Measurements from ENCODE around the gene YAP1. TPM values are rescaled to one million over a fixed set of nuclear protein-coding genes. Genes with fewer than 3 reads are reported as not detected.
A peak's percentile ranks its signal among the peaks of the same experiment; 100 is the strongest.

YAP1 gene
- total and polyA plus RNA-seq, 2 of the 4 experiments (the other 2 are of a cell fraction) = 121 to 251 TPM

DNA sequence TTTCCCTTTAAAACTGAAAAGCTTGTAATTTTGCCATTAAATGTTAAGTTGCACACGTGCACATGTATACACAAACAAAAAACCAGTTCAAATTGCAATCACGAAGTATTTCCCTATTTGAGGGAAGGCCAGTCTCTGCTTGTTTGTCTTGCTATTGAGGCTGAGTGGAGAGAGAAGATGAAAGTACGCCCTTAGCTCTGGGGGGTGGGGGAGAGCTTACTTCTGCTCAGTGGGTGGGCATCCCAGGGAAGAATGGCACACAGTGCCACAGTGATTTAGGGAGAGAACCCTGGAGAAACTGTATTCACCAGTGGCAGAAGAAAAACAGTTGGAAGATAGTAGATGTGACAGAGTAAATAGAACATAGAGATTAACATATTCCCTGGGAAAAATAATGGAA, 8.7 kb downstream of the YAP1 start:
- WGBS, 2 experiments (ENCODE audit: extremely low coverage in 2 of 2, insufficient read length in 1 of 2) = 50% methylated on average over 1 of the region's 3 CpGs; no CpG with 5 or more reads in 1 of the 2 experiments
- Histone ChIP-seq H4K20me1 (ENCODE audit: insufficient read depth, low read length) (peaks cover 52% of the 10 kb centered on the region), H3K56ac (ENCODE audit: extremely low read depth, insufficient read depth, low read length) (no peak overlapping the region), H3K14ac (replicated peaks; ENCODE audit: low read depth, low read length) (0 out of 2 replicates have a peak overlapping the region, but pooled peaks have one; percentile 16), H3K27ac (ENCODE audit: insufficient read depth, low read length) (peak overlapping the region; percentile 57), H4K5ac (ENCODE audit: low read depth, low read length) (peak overlapping the region; percentile 4; the same call in 1 of the 2 replicates), H2BK15ac (ENCODE audit: low read depth, low read length) (peak overlapping the region; percentile 46; the same call in 1 of the 3 replicates), H3K9me3 (ENCODE audit: control insufficient read depth, insufficient read depth, low read length) (no peaks in the 10 kb centered on the region), H4K91ac (ENCODE audit: insufficient read depth, low read depth, low read length) (no peak overlapping the region), H2AK5ac (ENCODE audit: low read depth, low read length) (0 out of 2 replicates have a peak overlapping the region, but pooled peaks have one; percentile 49), H2BK20ac (ENCODE audit: low read depth, low read length) (no peak overlapping the region), H3K9ac (ENCODE audit: low read depth, low read length) (no peak overlapping the region), H3K4me3 (ENCODE audit: insufficient read depth, low read depth, low read length) (no peak overlapping the region), H3K4me1 (ENCODE audit: control insufficient read depth, insufficient read depth, low read length) (peaks cover 26% of the 10 kb centered on the region), H3K27me3 (ENCODE audit: control insufficient read depth, insufficient read depth, low read length) (no peaks in the 10 kb centered on the region), H4K8ac (ENCODE audit: low read depth in 2 of 2, low read length in 2 of 2) (peak overlapping the region in 1 of 2 experiments; percentile 57; a peak in 2 of 4 replicates), H2AFZ (replicated peaks; ENCODE audit: low read length, poor library complexity) (no peak overlapping the region), H3K4ac (ENCODE audit: low read depth, low read length) (no peak overlapping the region), H2BK120ac (ENCODE audit: low read depth, low read length) (no peak overlapping the region), H3K36me3 (ENCODE audit: control insufficient read depth, insufficient read depth, low read length) (peaks cover 6% of the 10 kb centered on the region), H3K79me1 (ENCODE audit: low read depth in 1 of 2, low read length in 2 of 2) (peaks cover 0 to 32% of the 10 kb centered on the region in 2 experiments; a peak in 2 of 4 replicates), H2BK5ac (ENCODE audit: low read depth, low read length, poor library complexity, severe bottlenecking) (peak overlapping the region; percentile 73), H3K4me2 (ENCODE audit: low read depth, low read length) (peak overlapping the region; percentile 55), H3K23ac (ENCODE audit: low read depth, low read length) (peak overlapping the region; percentile 86; the same call in 1 of the 2 replicates), H2AK9ac (replicated peaks; ENCODE audit: low read depth, low read length, poor library complexity) (no peak overlapping the region), H3K9me1 (ENCODE audit: insufficient read depth, low read length) (peaks cover 11% of the 10 kb centered on the region), H3K18ac (ENCODE audit: low read depth, low read length) (peak overlapping the region; percentile 1; the same call in 1 of the 2 replicates)
- BruUV-seq (replicated peaks) = no TSS peak
- DNase-seq (no peak), ATAC-seq (ENCODE audit: low read depth) (no peak)
- ChIA-PET POLR2A (ENCODE audit: unreplicated experiment) (no interaction called here), CTCF (interaction anchor here (0.7 to 1.5 kb wide), 2 partner anchors 21 to 727 kb away, joined by 3 to 5 read pairs; no protein-coding TSS in a partner anchor)
- intact Hi-C loops (cut with micrococcal nuclease) (no loop called here), in situ Hi-C loops (cut with MboI; ENCODE audit: low sequenced_read_pairs) (no loop called here), dilution Hi-C loops (cut with HindIII; ENCODE audit: low sequenced_read_pairs, unreplicated experiment) (no loop called here)
- TF ChIP-seq CHD1 (IDR thresholded peaks at IDR 0.05; ENCODE audit: low read depth, low read length) = no peak
- no peak for TF ChIP-seq RCOR1 (IDR thresholded peaks at IDR 0.05; ENCODE audit: insufficient replicate concordance, low read length)
- TF ChIP-seq BHLHE40 (IDR thresholded peaks at IDR 0.05; ENCODE audit: low read depth, low read length) = no peak
- TF ChIP-seq FOS (IDR thresholded peaks at IDR 0.05; ENCODE audit: low read depth, low read length) = no peak
- TF ChIP-seq MAFK (IDR thresholded peaks at IDR 0.05; ENCODE audit: low read depth, low read length) = no peak
- no peak for TF ChIP-seq RFX5 (IDR thresholded peaks at IDR 0.05; ENCODE audit: low read depth, low read length)
- no peak for TF ChIP-seq MXI1 (IDR thresholded peaks at IDR 0.05; ENCODE audit: borderline replicate concordance, low read depth, low read length)
- no peak for TF ChIP-seq SMC3 (IDR thresholded peaks at IDR 0.05; ENCODE audit: low read depth, low read length)
- TF ChIP-seq, protein P1, sequence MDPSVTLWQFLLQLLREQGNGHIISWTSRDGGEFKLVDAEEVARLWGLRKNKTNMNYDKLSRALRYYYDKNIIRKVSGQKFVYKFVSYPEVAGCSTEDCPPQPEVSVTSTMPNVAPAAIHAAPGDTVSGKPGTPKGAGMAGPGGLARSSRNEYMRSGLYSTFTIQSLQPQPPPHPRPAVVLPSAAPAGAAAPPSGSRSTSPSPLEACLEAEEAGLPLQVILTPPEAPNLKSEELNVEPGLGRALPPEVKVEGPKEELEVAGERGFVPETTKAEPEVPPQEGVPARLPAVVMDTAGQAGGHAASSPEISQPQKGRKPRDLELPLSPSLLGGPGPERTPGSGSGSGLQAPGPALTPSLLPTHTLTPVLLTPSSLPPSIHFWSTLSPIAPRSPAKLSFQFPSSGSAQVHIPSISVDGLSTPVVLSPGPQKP (IDR thresholded peaks at IDR 0.05; ENCODE audit: borderline replicate concordance, low read depth, low read length) = no peak
